ENCODE data around the gene C1orf94. TPM values are rescaled to one million over a fixed set of nuclear protein-coding genes. Genes with fewer than 3 reads are reported as not detected.
A peak's percentile ranks its signal among the peaks of the same experiment; 100 is the strongest.

C1orf94 gene
- total and polyA plus RNA-seq, 10 of the 15 experiments (the other 5 are each of a cell fraction or from before 2014, with no cell fraction given) = not detected

GRCh38 chr1:34231441-34231840 lies 54.7 kb downstream of the C1orf94 start (continued):
- TF ChIP-seq STAT1 (conservative IDR thresholded peaks at IDR 0.05) (no peak), POU2F2 (IDR thresholded peaks at IDR 0.05; ENCODE audit: borderline replicate concordance, low read depth, low read length) (no peak)

- Histone ChIP-seq H3K9ac (ENCODE audit: control insufficient read depth, insufficient read depth, low read length) (no peak overlapping the region), H3K27ac (ENCODE audit: control insufficient read depth, insufficient read depth) (no peak overlapping the region), H3K4me2 (ENCODE audit: control insufficient read depth, insufficient read depth) (no peak overlapping the region), H3K27me3 (replicated peaks in 1 of 2; ENCODE audit: control insufficient read depth in 2 of 2, insufficient read depth in 2 of 2, low read length in 1 of 2) (no peaks in the 10 kb centered on the region; a peak in 1 of 4 replicates), H3K4me3 (no peak overlapping the region), H2AFZ (ENCODE audit: control insufficient read depth, low read depth, low read length) (no peak overlapping the region), H3K4me1 (ENCODE audit: control insufficient read depth, insufficient read depth, low read length) (no peaks in the 10 kb centered on the region), H4K20me1 (ENCODE audit: control insufficient read depth, insufficient read depth) (no peaks in the 10 kb centered on the region), H3K9me3 (replicated peaks; ENCODE audit: control insufficient read depth, insufficient read depth, low read length) (no peaks in the 10 kb centered on the region), H3K79me2 (ENCODE audit: control insufficient read depth, insufficient read depth, low read length) (no peaks in the 10 kb centered on the region), H3K36me3 (ENCODE audit: control insufficient read depth in 2 of 2, insufficient read depth in 2 of 2, low read length in 1 of 2) (no peaks in the 10 kb centered on the region)
- in situ Hi-C loops (cut with MboI) (no loop called here), intact Hi-C loops (cut with micrococcal nuclease; ENCODE audit: unreplicated experiment) (no loop called here)
- ChIA-PET RAD21 (ENCODE audit: unreplicated experiment) (no interaction called here), SMC1A (ENCODE audit: uncharacterized antibody, unreplicated experiment) (no interaction called here), CTCF (no interaction called here), POLR2A (no interaction called here)
- WGBS (ENCODE audit: insufficient coverage, insufficient replicate concordance, low lambda C conversion rate, missing lambda C conversion rate) = 39% methylated on average over 2 of the region's 2 CpGs
- BruUV-seq (replicated peaks) = no TSS peak
- DNase-seq (ENCODE audit: low read depth, low spot score) = no peak
- no peak for FAIRE-seq
- no peak for ATAC-seq
- no peak for TF ChIP-seq RCOR1 (conservative IDR thresholded peaks at IDR 0.05; ENCODE audit: low read depth, low read length)
- peak; percentile 16 for TF ChIP-seq USF1 (IDR thresholded peaks at IDR 0.05; ENCODE audit: borderline replicate concordance, extremely low read length, insufficient read depth, low read depth, low read length)
These were observed 58.9 kb downstream of the C1orf94 start for GRCh38 chr1:34235594-34235993.

- FAIRE-seq (no peak), ATAC-seq (no peak), DNase-seq (ENCODE audit: low read depth, low spot score) (no peak)
- no peak overlapping the region for H3K4me2 ChIP-seq (ENCODE audit: control insufficient read depth, insufficient read depth)
- BruUV-seq (replicated peaks) = no TSS peak
- RAD21 ChIA-PET (ENCODE audit: unreplicated experiment) = no interaction called here
- no peak overlapping the region for H3K4me3 ChIP-seq
- in situ Hi-C loops (cut with MboI) = no loop called here
- H3K79me2 ChIP-seq (ENCODE audit: control insufficient read depth, insufficient read depth, low read length) = no peaks in the 10 kb centered on the region
- intact Hi-C loops (cut with micrococcal nuclease; ENCODE audit: unreplicated experiment) = no loop called here
- no peaks in the 10 kb centered on the region for H3K36me3 ChIP-seq (ENCODE audit: control insufficient read depth in 2 of 2, insufficient read depth in 2 of 2, low read length in 1 of 2)
- POLR2A ChIA-PET = no interaction called here
- no peak overlapping the region for H3K9ac ChIP-seq (ENCODE audit: control insufficient read depth, insufficient read depth, low read length)
- WGBS (ENCODE audit: insufficient coverage, insufficient replicate concordance, low lambda C conversion rate, missing lambda C conversion rate) = 34% methylated on average over 6 of the region's 6 CpGs
- CTCF ChIA-PET = no interaction called here
- no peaks in the 10 kb centered on the region for H4K20me1 ChIP-seq (ENCODE audit: control insufficient read depth, insufficient read depth)
- SMC1A ChIA-PET (ENCODE audit: uncharacterized antibody, unreplicated experiment) = no interaction called here
- no peak overlapping the region for H2AFZ ChIP-seq (ENCODE audit: control insufficient read depth, low read depth, low read length)
- H3K4me1 ChIP-seq (ENCODE audit: control insufficient read depth, insufficient read depth, low read length) = no peaks in the 10 kb centered on the region
- no peak overlapping the region for H3K27ac ChIP-seq (ENCODE audit: control insufficient read depth, insufficient read depth)
- H3K9me3 ChIP-seq (replicated peaks; ENCODE audit: control insufficient read depth, insufficient read depth, low read length) = no peaks in the 10 kb centered on the region
- no peaks in the 10 kb centered on the region; a peak in 1 of 4 replicates for H3K27me3 ChIP-seq (replicated peaks in 1 of 2; ENCODE audit: control insufficient read depth in 2 of 2, insufficient read depth in 2 of 2, low read length in 1 of 2)
- no peak for TF ChIP-seq RELB (IDR thresholded peaks at IDR 0.05; ENCODE audit: low read depth)
- TF ChIP-seq JUNB (IDR thresholded peaks at IDR 0.05) = no peak
- no peak for TF ChIP-seq ELK1 (IDR thresholded peaks at IDR 0.05; ENCODE audit: low read depth, low read length)
- TF ChIP-seq JUND (IDR thresholded peaks at IDR 0.05; ENCODE audit: low read depth, low read length) = no peak
- TF ChIP-seq FOXM1 (IDR thresholded peaks at IDR 0.05; ENCODE audit: low read depth, low read length) = no peak
- TF ChIP-seq NFIC (IDR thresholded peaks at IDR 0.05; ENCODE audit: low read depth, low read length) = no peak
- no peak for TF ChIP-seq EP300 (IDR thresholded peaks at IDR 0.05; ENCODE audit: borderline replicate concordance in 1 of 2, control insufficient read depth in 1 of 2, low read depth in 2 of 2, low read length in 2 of 2)
- no peak for TF ChIP-seq NR2C2 (IDR thresholded peaks at IDR 0.05; ENCODE audit: borderline replicate concordance, control insufficient read depth, insufficient read length, low read depth)
- TF ChIP-seq DPF2 (IDR thresholded peaks at IDR 0.05) = no peak
These were observed 59.4 kb downstream of the C1orf94 start for GRCh38 chr1:34236089-34236488.

Data from GM12878 (cell line).